ENCODE results near the gene BAIAP2L2. TPM values are rescaled to one million over a fixed set of nuclear protein-coding genes. Genes with fewer than 3 reads are reported as not detected.

The BAIAP2L2 gene
- total RNA-seq, 1 donor from 2014 or later, result not detected

GRCh38 chr22:38129021-38129420, 18.5 kb upstream of the BAIAP2L2 start:
- DNase-seq (ENCODE audit: extremely low spot score in 2 of 2), result no peak
- H3K4me1 ChIP-seq, result no peaks in the 10 kb centered on the region
- no peaks in the 10 kb centered on the region for H3K27me3 ChIP-seq
- H3K9me3 ChIP-seq, result no peaks in the 10 kb centered on the region
- no peak overlapping the region for H3K4me3 ChIP-seq
- no peak overlapping the region for H3K27ac ChIP-seq
- intact Hi-C loops (cut with DNase I), result no loop called here
- no peak for TF ChIP-seq POLR2AphosphoS5 (IDR thresholded peaks at IDR 0.05; ENCODE audit: insufficient read depth in 1 of 2, low read depth in 1 of 2)
- peaks cover 0 to 4% of the 10 kb centered on the region in 2 donors for H3K36me3 ChIP-seq

DNA sequence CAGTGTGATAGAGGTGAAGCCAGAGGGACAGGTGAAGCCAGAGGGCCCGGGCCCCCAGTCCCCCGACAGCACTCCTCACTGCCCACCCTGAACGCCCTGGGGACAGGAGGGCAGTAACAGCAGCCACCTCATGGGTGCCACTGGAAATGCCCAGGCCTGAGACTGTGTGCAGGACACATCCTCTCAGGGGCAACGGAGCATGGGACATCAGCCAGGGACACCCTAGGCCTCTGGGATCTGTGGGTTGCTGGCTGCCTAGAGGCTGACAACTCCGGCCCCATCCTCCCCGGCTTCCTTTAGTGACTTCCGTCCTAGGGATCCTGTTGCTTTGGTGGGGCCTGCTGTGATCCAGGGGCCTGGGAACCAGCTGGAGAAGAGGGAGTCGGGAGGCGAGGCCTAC, 17.4 kb upstream of the BAIAP2L2 start:
- H3K36me3 ChIP-seq, result peaks cover 0 to 4% of the 10 kb centered on the region in 2 donors

DNA sequence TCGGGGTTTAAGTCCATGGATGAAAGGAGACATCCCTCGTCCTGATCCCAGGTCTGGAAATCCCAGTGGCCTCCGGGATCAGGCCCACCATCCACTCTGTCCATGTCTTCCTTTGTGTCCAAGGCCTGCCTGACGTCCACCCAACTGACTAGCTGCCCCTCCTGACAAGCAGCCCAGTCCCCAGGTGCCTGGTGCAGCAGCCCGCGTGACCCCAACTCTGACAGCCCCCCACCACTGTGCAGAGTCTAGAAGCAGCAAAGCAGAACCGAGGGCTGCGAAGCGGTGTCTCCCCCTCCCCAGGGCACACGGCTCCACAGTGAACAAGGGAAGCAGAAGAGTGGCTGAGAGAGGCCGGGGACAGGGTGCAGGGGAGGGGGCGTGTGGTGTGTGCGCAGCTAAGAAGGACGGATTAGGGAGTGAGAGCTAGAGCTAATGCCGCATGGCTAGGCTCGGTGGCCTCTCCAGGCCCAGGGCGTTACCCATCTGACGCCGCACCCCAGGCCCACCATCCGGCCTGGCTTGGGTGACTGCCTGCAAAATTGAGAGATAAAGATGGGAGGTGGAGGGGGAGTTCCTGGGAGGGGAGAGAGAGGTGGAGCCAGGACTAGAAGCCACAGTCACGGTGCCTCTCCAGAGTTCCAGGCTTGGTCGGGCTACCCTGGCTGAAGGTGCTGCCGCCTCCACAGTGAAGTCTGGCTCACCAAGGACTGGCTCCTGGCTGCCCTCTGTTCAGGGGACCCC, 16.6 kb upstream of the BAIAP2L2 start:
- no peaks in the 10 kb centered on the region for H3K9me3 ChIP-seq
- H3K36me3 ChIP-seq, result peaks cover 0 to 4% of the 10 kb centered on the region in 2 donors
- no peak for TF ChIP-seq POLR2A (IDR thresholded peaks at IDR 0.05)
- TF ChIP-seq, protein P1, sequence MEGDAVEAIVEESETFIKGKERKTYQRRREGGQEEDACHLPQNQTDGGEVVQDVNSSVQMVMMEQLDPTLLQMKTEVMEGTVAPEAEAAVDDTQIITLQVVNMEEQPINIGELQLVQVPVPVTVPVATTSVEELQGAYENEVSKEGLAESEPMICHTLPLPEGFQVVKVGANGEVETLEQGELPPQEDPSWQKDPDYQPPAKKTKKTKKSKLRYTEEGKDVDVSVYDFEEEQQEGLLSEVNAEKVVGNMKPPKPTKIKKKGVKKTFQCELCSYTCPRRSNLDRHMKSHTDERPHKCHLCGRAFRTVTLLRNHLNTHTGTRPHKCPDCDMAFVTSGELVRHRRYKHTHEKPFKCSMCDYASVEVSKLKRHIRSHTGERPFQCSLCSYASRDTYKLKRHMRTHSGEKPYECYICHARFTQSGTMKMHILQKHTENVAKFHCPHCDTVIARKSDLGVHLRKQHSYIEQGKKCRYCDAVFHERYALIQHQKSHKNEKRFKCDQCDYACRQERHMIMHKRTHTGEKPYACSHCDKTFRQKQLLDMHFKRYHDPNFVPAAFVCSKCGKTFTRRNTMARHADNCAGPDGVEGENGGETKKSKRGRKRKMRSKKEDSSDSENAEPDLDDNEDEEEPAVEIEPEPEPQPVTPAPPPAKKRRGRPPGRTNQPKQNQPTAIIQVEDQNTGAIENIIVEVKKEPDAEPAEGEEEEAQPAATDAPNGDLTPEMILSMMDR (IDR thresholded peaks at IDR 0.05), result no peak
- no peak for TF ChIP-seq POLR2AphosphoS5 (IDR thresholded peaks at IDR 0.05; ENCODE audit: insufficient read depth in 1 of 2, low read depth in 1 of 2)
- no peak overlapping the region for H3K4me3 ChIP-seq
- no peaks in the 10 kb centered on the region for H3K27me3 ChIP-seq
- no peaks in the 10 kb centered on the region for H3K4me1 ChIP-seq
- intact Hi-C loops (cut with DNase I), result no loop called here
- DNase-seq (ENCODE audit: extremely low spot score in 2 of 2), result no peak
- H3K27ac ChIP-seq, result no peak overlapping the region

More for the DNA sequence above, 17.4 kb upstream of the BAIAP2L2 start:
- no peak overlapping the region for H3K27ac ChIP-seq
- H3K4me1 ChIP-seq, result no peaks in the 10 kb centered on the region
- no peak overlapping the region for H3K4me3 ChIP-seq
- TF ChIP-seq, protein P1 (IDR thresholded peaks at IDR 0.05), result no peak
- no peak for TF ChIP-seq POLR2A (IDR thresholded peaks at IDR 0.05)
- TF ChIP-seq POLR2AphosphoS5 (IDR thresholded peaks at IDR 0.05; ENCODE audit: insufficient read depth in 1 of 2, low read depth in 1 of 2), result no peak
- no peaks in the 10 kb centered on the region for H3K9me3 ChIP-seq
- intact Hi-C loops (cut with DNase I), result no loop called here
- no peak for DNase-seq (ENCODE audit: extremely low spot score in 2 of 2)
- no peaks in the 10 kb centered on the region for H3K27me3 ChIP-seq

DNA sequence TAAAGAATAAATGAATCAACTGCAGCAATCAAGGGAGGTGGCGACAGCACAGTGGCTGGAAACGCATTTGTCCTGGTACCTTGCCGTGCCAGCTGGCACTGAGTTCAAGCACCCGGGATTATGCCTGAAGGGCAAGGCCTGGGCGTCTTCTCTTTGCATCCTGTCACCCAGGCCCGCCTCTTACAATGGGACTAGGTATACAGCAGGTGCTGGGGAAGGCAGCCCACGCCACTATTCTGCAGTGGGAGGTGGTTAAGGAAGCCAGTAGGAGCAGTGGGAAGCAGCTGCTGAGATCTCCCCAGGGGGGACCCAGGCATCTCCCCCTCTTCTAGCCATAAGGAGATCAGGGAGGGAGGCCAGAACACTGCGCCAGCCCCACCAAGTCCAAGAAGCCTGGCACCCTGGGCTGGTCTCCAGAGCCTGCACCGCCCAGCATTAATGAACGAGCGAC, 15.3 kb upstream of the BAIAP2L2 start:
- intact Hi-C loops (cut with DNase I), result no loop called here
- Histone ChIP-seq H3K4me3 (no peak overlapping the region), H3K36me3 (peaks cover 0 to 4% of the 10 kb centered on the region in 2 donors), H3K27ac (no peak overlapping the region), H3K27me3 (no peaks in the 10 kb centered on the region), H3K9me3 (no peaks in the 10 kb centered on the region), H3K4me1 (no peaks in the 10 kb centered on the region)
- TF ChIP-seq POLR2AphosphoS5 (IDR thresholded peaks at IDR 0.05; ENCODE audit: insufficient read depth in 1 of 2, low read depth in 1 of 2) (no peak), POLR2A (IDR thresholded peaks at IDR 0.05) (no peak)
- TF ChIP-seq, protein P1 (IDR thresholded peaks at IDR 0.05), result no peak
- DNase-seq (ENCODE audit: extremely low spot score in 2 of 2), result no peak

DNA sequence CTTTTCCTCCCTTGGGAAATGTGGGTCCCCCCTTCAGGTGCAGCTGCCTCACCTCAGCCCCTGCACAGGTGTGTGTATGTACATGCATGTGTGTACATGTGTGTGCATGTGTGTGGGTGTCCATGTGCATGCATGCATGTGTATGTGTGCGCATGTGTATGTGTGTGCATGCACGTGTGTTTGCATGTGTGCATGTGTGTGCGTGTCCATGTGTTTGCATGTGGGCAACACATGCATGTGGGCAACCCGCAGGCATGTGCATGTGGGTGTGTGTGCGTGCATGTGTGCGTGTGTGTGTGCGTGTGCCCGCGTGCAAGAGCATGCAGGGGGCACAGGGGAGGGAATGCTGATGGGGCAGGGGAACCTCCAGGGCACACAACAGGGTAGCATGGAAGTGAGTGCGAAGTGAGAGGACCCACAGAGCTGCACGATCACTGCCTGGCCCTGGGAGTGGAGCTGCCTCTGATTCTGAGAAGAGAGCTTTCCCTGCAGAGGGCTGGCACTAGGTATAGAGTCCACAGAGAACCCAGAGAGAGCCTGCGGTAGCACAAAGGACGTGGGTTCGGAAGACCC, 14.6 kb upstream of the BAIAP2L2 start:
- Histone ChIP-seq H3K4me1 (no peaks in the 10 kb centered on the region), H3K36me3 (peaks cover 0 to 4% of the 10 kb centered on the region in 2 donors), H3K27ac (no peak overlapping the region), H3K4me3 (no peak overlapping the region), H3K27me3 (no peaks in the 10 kb centered on the region), H3K9me3 (no peaks in the 10 kb centered on the region)
- intact Hi-C loops (cut with DNase I), result no loop called here
- no peak for TF ChIP-seq POLR2AphosphoS5 (IDR thresholded peaks at IDR 0.05; ENCODE audit: insufficient read depth in 1 of 2, low read depth in 1 of 2)
- TF ChIP-seq POLR2A (IDR thresholded peaks at IDR 0.05), result no peak
- TF ChIP-seq, protein P1 (IDR thresholded peaks at IDR 0.05), result no peak
- DNase-seq (ENCODE audit: extremely low spot score in 2 of 2), result no peak
